ENCODE results near the gene IL13RA2. TPM values are rescaled to one million over a fixed set of nuclear protein-coding genes. Genes with fewer than 3 reads are reported as not detected.

Gene IL13RA2
- total and polyA plus RNA-seq, 4 donors = 1.9 to 5.4 (median 2.8) TPM

- Histone ChIP-seq H3K9ac (ENCODE audit: low read depth in 1 of 2, low read length in 2 of 2) (no peak overlapping the region), H3K27ac (ENCODE audit: low read depth in 1 of 2, low read length in 2 of 2) (no peak overlapping the region), H3K27me3 (ENCODE audit: control insufficient read depth in 4 of 4, insufficient read depth in 4 of 4, low read length in 3 of 4) (no peaks in the 10 kb centered on the region), H3K36me3 (ENCODE audit: control insufficient read depth in 4 of 4, insufficient read depth in 3 of 4, low read depth in 1 of 4, low read length in 3 of 4) (no peaks in the 10 kb centered on the region), H3K4me1 (ENCODE audit: control insufficient read depth in 4 of 4, insufficient read depth in 4 of 4, low read length in 3 of 4) (no peaks in the 10 kb centered on the region), H3K9me3 (ENCODE audit: control insufficient read depth in 4 of 4, low read length in 3 of 4) (no peaks in the 10 kb centered on the region), H3K4me3 (ENCODE audit: low read depth in 1 of 3, low read length in 3 of 3) (no peak overlapping the region)
- 77% methylated on average over 5 of the region's 5 CpGs for WGBS
- TF ChIP-seq NR2F2 (IDR thresholded peaks at IDR 0.05) (no peak), HNF4A (conservative IDR thresholded peaks at IDR 0.05) (no peak), EGR1 (IDR thresholded peaks at IDR 0.05; ENCODE audit: low read depth in 2 of 2) (no peak), RXRA (IDR thresholded peaks at IDR 0.05) (no peak), HNF4G (IDR thresholded peaks at IDR 0.05) (no peak), GABPA (IDR thresholded peaks at IDR 0.05 in 1 of 2, conservative IDR thresholded peaks at IDR 0.05 in 1 of 2) (no peak), ZBTB33 (IDR thresholded peaks at IDR 0.05) (no peak), ATF3 (IDR thresholded peaks at IDR 0.05) (no peak), SP1 (IDR thresholded peaks at IDR 0.05) (no peak), CTCF (IDR thresholded peaks at IDR 0.05; ENCODE audit: low read depth, low read length, missing input control) (no peak), REST (IDR thresholded peaks at IDR 0.05) (no peak), JUND (IDR thresholded peaks at IDR 0.05) (no peak), FOXA2 (IDR thresholded peaks at IDR 0.05) (no peak)
- no peak for DNase-seq (ENCODE audit: low spot score)
Measured at GRCh38 chrX:115021121-115021520, 3.7 kb upstream of the IL13RA2 start.

GRCh38 chrX:115018944-115019343 is 1.5 kb upstream of the IL13RA2 start:
- no peak overlapping the region for H3K4me3 ChIP-seq (ENCODE audit: low read depth in 1 of 3, low read length in 3 of 3)
- TF ChIP-seq TAF1 (conservative IDR thresholded peaks at IDR 0.05) (no peak), SP1 (IDR thresholded peaks at IDR 0.05) (no peak), HNF4A (conservative IDR thresholded peaks at IDR 0.05) (no peak), EGR1 (IDR thresholded peaks at IDR 0.05; ENCODE audit: low read depth in 2 of 2) (no peak), GABPA (IDR thresholded peaks at IDR 0.05 in 1 of 2, conservative IDR thresholded peaks at IDR 0.05 in 1 of 2) (no peak), MAX (IDR thresholded peaks at IDR 0.05) (no peak), RXRA (IDR thresholded peaks at IDR 0.05) (no peak), FOXA1 (IDR thresholded peaks at IDR 0.05) (no peak), FOXA2 (IDR thresholded peaks at IDR 0.05) (no peak), RAD21 (IDR thresholded peaks at IDR 0.05) (no peak)
- 78% methylated on average over 2 of the region's 2 CpGs for WGBS
- H3K27me3 ChIP-seq (ENCODE audit: control insufficient read depth in 4 of 4, insufficient read depth in 4 of 4, low read length in 3 of 4) = no peaks in the 10 kb centered on the region
- H3K9ac ChIP-seq (ENCODE audit: low read depth in 1 of 2, low read length in 2 of 2) = no peak overlapping the region
- H3K36me3 ChIP-seq (ENCODE audit: control insufficient read depth in 4 of 4, insufficient read depth in 3 of 4, low read depth in 1 of 4, low read length in 3 of 4) = no peaks in the 10 kb centered on the region
- no peaks in the 10 kb centered on the region for H3K4me1 ChIP-seq (ENCODE audit: control insufficient read depth in 4 of 4, insufficient read depth in 4 of 4, low read length in 3 of 4)
- H3K9me3 ChIP-seq (ENCODE audit: control insufficient read depth in 4 of 4, low read length in 3 of 4) = no peaks in the 10 kb centered on the region
- DNase-seq (ENCODE audit: low spot score) = no peak
- H3K27ac ChIP-seq (ENCODE audit: low read depth in 1 of 2, low read length in 2 of 2) = no peak overlapping the region
